SK-N-MC (cell line): ENCODE results near the gene SLC49A3.

Source experiments
- EZH2 ChIP-seq: fragments of 200-600 bp; sonication (generic); IDR thresholded peaks from one replicate; pipeline ENCODE4 v1.6.1; 2017; ENCODE audit warnings: antibody characterized with exemption
- POLR2AphosphoS5 ChIP-seq: IDR thresholded peaks from 2 replicates; pipeline ENCODE4 v1.6.1; 2012; ENCODE audit warnings: mild to moderate bottlenecking, low read depth, low read length, borderline replicate concordance

DNA sequence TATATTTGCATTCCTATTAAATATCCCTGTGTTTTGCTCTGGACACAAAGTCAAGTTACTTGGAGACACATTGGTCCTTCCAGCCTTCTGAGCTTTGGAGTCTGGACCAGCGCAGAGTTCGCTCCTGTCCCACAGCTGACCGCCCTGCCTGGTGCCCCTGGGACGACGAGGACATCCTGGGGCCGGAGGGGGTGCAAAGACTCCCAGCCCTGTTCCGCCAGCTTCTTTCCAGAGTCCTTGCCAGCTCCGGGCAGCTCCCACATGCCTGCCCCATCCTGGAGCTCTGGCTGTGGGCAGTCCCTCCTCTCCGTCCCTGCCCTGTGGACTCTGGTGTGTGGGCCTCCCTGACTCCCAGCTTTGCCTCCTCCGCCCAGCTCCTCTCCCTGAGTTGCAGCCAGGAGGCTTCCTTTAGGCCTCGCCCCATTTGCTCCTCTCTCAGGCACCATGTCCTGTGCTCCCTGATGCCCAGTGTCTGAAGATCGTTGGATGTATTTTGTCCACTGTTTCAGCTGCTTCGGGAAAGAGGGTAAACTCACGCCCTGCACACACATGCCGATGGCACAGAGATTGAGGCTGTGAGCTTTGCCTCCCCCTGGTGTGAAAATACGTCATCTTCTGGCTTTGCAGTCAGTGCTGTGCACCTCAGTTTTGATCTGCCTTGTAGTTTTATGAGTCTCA, 11.8 kb upstream of the SLC49A3 start:
- TF ChIP-seq POLR2AphosphoS5 (no peak), EZH2 (no peak)
